Measurements from ENCODE around the gene MTHFSD. TPM values are rescaled to one million over a fixed set of nuclear protein-coding genes. Genes with fewer than 3 reads are reported as not detected.

The MTHFSD gene
- total and polyA plus RNA-seq, 10 of the 15 experiments (the other 5 are each of a cell fraction or from before 2014, with no cell fraction given) = 2.2 to 24.5 (median 18.1) TPM

- TF ChIP-seq NFYA (IDR thresholded peaks at IDR 0.05; ENCODE audit: borderline replicate concordance, low read depth, low read length) (no peak), NKRF (conservative IDR thresholded peaks at IDR 0.05) (no peak)
These were observed 31.0 kb upstream of the MTHFSD start (continued) for GRCh38 chr16:86585821-86586611.

GRCh38 chr16:86584726-86585721 is 30.0 kb upstream of the MTHFSD start:
- Histone ChIP-seq H3K79me2 (ENCODE audit: control insufficient read depth, insufficient read depth, low read length) (no peaks in the 10 kb centered on the region), H4K20me1 (ENCODE audit: control insufficient read depth, insufficient read depth) (no peaks in the 10 kb centered on the region), H3K27me3 (replicated peaks in 1 of 2; ENCODE audit: control insufficient read depth in 2 of 2, insufficient read depth in 2 of 2, low read length in 1 of 2) (no peaks in the 10 kb centered on the region; a peak in 1 of 4 replicates), H3K36me3 (ENCODE audit: control insufficient read depth in 2 of 2, insufficient read depth in 2 of 2, low read length in 1 of 2) (no peaks in the 10 kb centered on the region), H3K9ac (ENCODE audit: control insufficient read depth, insufficient read depth, low read length) (no peak overlapping the region), H3K4me3 (no peak overlapping the region), H3K4me2 (ENCODE audit: control insufficient read depth, insufficient read depth) (no peak overlapping the region), H3K4me1 (ENCODE audit: control insufficient read depth, insufficient read depth, low read length) (no peaks in the 10 kb centered on the region), H2AFZ (ENCODE audit: control insufficient read depth, low read depth, low read length) (no peak overlapping the region), H3K27ac (ENCODE audit: control insufficient read depth, insufficient read depth) (no peak overlapping the region), H3K9me3 (replicated peaks; ENCODE audit: control insufficient read depth, insufficient read depth, low read length) (no peaks in the 10 kb centered on the region)
- ChIA-PET SMC1A (ENCODE audit: uncharacterized antibody, unreplicated experiment) (no interaction called here), CTCF (interaction anchor here (1.2 to 1.3 kb wide), 2 partner anchors 9 to 21 kb away, joined by 3 to 5 read pairs; no protein-coding TSS in a partner anchor), RAD21 (ENCODE audit: unreplicated experiment) (no interaction called here), POLR2A (interaction anchor here (0.7 kb wide), 1 partner anchor 1736 kb away, joined by 4 read pairs; no protein-coding TSS in a partner anchor)
- DNase-seq (ENCODE audit: low read depth, low spot score) (no peak), ATAC-seq (no peak), FAIRE-seq (no peak)
- WGBS (ENCODE audit: insufficient coverage, insufficient replicate concordance, low lambda C conversion rate, missing lambda C conversion rate) = 40% methylated on average over 12 of the region's 12 CpGs
- in situ Hi-C loops (cut with MboI) = no loop called here
- intact Hi-C loops (cut with micrococcal nuclease; ENCODE audit: unreplicated experiment) = no loop called here
- BruUV-seq (replicated peaks) = no TSS peak
- TF ChIP-seq SPI1 (IDR thresholded peaks at IDR 0.05; ENCODE audit: borderline replicate concordance, insufficient read depth, low read depth, low read length) (no peak), ELK1 (IDR thresholded peaks at IDR 0.05; ENCODE audit: low read depth, low read length) (no peak), HSF1 (IDR thresholded peaks at IDR 0.05; ENCODE audit: low read depth, low read length) (no peak), MAX (IDR thresholded peaks at IDR 0.05; ENCODE audit: low read depth, low read length) (no peak), ZBTB4 (CRISPR knock-in tag; IDR thresholded peaks at IDR 0.05) (no peak), RELA (IDR thresholded peaks at IDR 0.05; ENCODE audit: borderline replicate concordance, partially characterized antibody) (no peak), RAD51 (IDR thresholded peaks at IDR 0.05) (no peak)

Measured in GM12878 (cell line).